BJ (cell line): ENCODE results near the gene SENP5. TPM values are rescaled to one million over a fixed set of nuclear protein-coding genes. Genes with fewer than 3 reads are reported as not detected.

Source experiments
- CTCF ChIA-PET: fragments of 350-600 bp; formaldehyde crosslinking; extraction: SDS; loops from one replicate; lab custom pipeline; 2021; ENCODE audit warnings: antibody characterized with exemption, inconsistent platforms; lab: Yijun Ruan, JAX
- POLR2A ChIA-PET: fragments of 300-600 bp; sonication (Branson Sonifier 250); formaldehyde crosslinking; extraction: SDS; loops from one replicate; lab custom pipeline; 2021; ENCODE audit warnings: antibody characterized with exemption; lab: Charles Lee
- DNase-seq: peaks from one replicate; pipeline ENCODE4 v3.0.0-alpha.2; 2011; ENCODE audit warnings: low read depth
- H3K27me3 ChIP-seq: 2 replicates; pipeline ENCODE4 v1.6.0; 2011; ENCODE audit warnings: low read length; ENCODE audit not compliant: control insufficient read depth, insufficient read depth
- H3K36me3 ChIP-seq: 2 replicates; pipeline ENCODE4 v1.5.1; 2011; ENCODE audit warnings: low read length; ENCODE audit not compliant: control insufficient read depth, insufficient read depth
- H3K4me3 ChIP-seq: 2 replicates; pipeline ENCODE4 v1.5.1; 2011; ENCODE audit warnings: low read depth, mild to moderate bottlenecking, control low read depth, low read length
- CTCF ChIP-seq: IDR thresholded peaks from 2 replicates; pipeline ENCODE4 v1.5.1; 2011; ENCODE audit warnings: low read depth, mild to moderate bottlenecking, control low read depth, inconsistent platforms, low read length, moderate library complexity; ENCODE audit not compliant: insufficient read depth
- polyA plus RNA-seq: library from polyadenylated mRNA; depleted of rRNA; stranded (reverse); fragments of >200 nt; gene quantifications from 2 replicates; pipeline ENCODE4 v1.2.3, GENCODE V29; 2011

Gene SENP5
- polyA plus RNA-seq, 1 experiment, result 12.0 TPM

- DNase-seq, result no peak
- ChIA-PET CTCF (interaction anchor here (0.7 to 3.1 kb wide), 3 partner anchors 13 to 134 kb away, joined by 3 to 16 read pairs (median 4); partner anchors contain the start of gene NCBP2), POLR2A (no interaction called here)
- Histone ChIP-seq H3K4me3 (no peak overlapping the region), H3K27me3 (no peaks in the 10 kb centered on the region; the same call in 1 of the 2 replicates), H3K36me3 (no peaks in the 10 kb centered on the region)
- no peak for TF ChIP-seq CTCF
Measured at GRCh38 chr3:196971094-196971698, 103.5 kb downstream of the SENP5 start.

- DNase-seq, result no peak
- POLR2A ChIA-PET, result no interaction called here
- Histone ChIP-seq H3K36me3 (no peaks in the 10 kb centered on the region), H3K27me3 (no peaks in the 10 kb centered on the region; the same call in 1 of the 2 replicates), H3K4me3 (no peak overlapping the region)
- CTCF ChIA-PET, result no interaction called here
- TF ChIP-seq CTCF, result no peak
Measured at GRCh38 chr3:196974661-196975060, 106.9 kb downstream of the SENP5 start.

GRCh38 chr3:196975349-196975748, 107.6 kb downstream of the SENP5 start:
- Histone ChIP-seq H3K27me3 (no peaks in the 10 kb centered on the region; the same call in 1 of the 2 replicates), H3K36me3 (no peaks in the 10 kb centered on the region), H3K4me3 (no peak overlapping the region)
- no peak for DNase-seq
- no peak for TF ChIP-seq CTCF
- CTCF ChIA-PET, result interaction anchor here (1.2 kb wide), 1 partner anchor 27 kb away, joined by 4 read pairs; no protein-coding TSS in a partner anchor
- POLR2A ChIA-PET, result no interaction called here

- Histone ChIP-seq H3K27me3 (no peaks in the 10 kb centered on the region), H3K4me3 (no peak overlapping the region), H3K36me3 (no peaks in the 10 kb centered on the region)
- POLR2A ChIA-PET, result no interaction called here
- CTCF ChIA-PET, result no interaction called here
- DNase-seq, result no peak
- TF ChIP-seq CTCF, result no peak
Measured at GRCh38 chr3:196976941-196977340, 109.2 kb downstream of the SENP5 start.

- DNase-seq, result no peak
- Histone ChIP-seq H3K36me3 (no peaks in the 10 kb centered on the region), H3K4me3 (no peak overlapping the region), H3K27me3 (no peaks in the 10 kb centered on the region)
- no peak for TF ChIP-seq CTCF
- POLR2A ChIA-PET, result no interaction called here
- CTCF ChIA-PET, result interaction anchor here (1.4 to 1.7 kb wide), 4 partner anchors 9 to 202 kb away, joined by 3 to 5 read pairs (median 4); no protein-coding TSS in a partner anchor
Measured at GRCh38 chr3:196979545-196979944, 111.8 kb downstream of the SENP5 start.
